ENCODE results near the gene ZNF841.
"Not testable (repeated sequence)": the region's sequence is repeated elsewhere in the genome, so short reads cannot be mapped to it uniquely, and the experiment has no call there.

The ZNF841 gene

GRCh38 chr19:52066258-52066863 lies 29.2 kb downstream of the ZNF841 start:
- no peak for DNase-seq

GRCh38 chr19:52065399-52065798 lies 30.2 kb downstream of the ZNF841 start:
- DNase-seq = no peak

- not testable (repeated sequence) for DNase-seq
Measured at GRCh38 chr19:52056480-52056879, 39.1 kb downstream of the ZNF841 start.

GRCh38 chr19:52051736-52052135 lies 43.8 kb downstream of the ZNF841 start:
- not testable (repeated sequence) for DNase-seq

- peak; percentile 80 for DNase-seq
Measured at GRCh38 chr19:52048555-52049501, 46.7 kb downstream of the ZNF841 start, which contains the start of gene ZNF432. Gene ZNF432 (minus strand): TSS chr19:52048838. CDS start chr19:52046868, 1,970 bp downstream.

- no peak for DNase-seq
Measured at GRCh38 chr19:52039169-52039568, 56.4 kb downstream of the ZNF841 start.

- DNase-seq = no peak
Measured at GRCh38 chr19:52034051-52034728, 61.4 kb downstream of the ZNF841 start.

- no peak for DNase-seq
Measured at GRCh38 chr19:52028780-52029123, 66.8 kb downstream of the ZNF841 start.

- peak; percentile 86 for DNase-seq
Measured at GRCh38 chr19:52028027-52028779, 67.4 kb downstream of the ZNF841 start, which contains the start of gene ZNF614. Gene ZNF614 (minus strand): TSS chr19:52028379. CDS start chr19:52025745, 2,634 bp downstream.

- not testable (repeated sequence) for DNase-seq
Measured at GRCh38 chr19:52026255-52026990, 69.1 kb downstream of the ZNF841 start.

- not testable (repeated sequence) for DNase-seq
Measured at GRCh38 chr19:52024478-52024877, 71.1 kb downstream of the ZNF841 start.

GRCh38 chr19:52022193-52022592 lies 73.4 kb downstream of the ZNF841 start:
- DNase-seq = no peak

- no peak for DNase-seq
Measured at GRCh38 chr19:52020506-52020905, 75.1 kb downstream of the ZNF841 start.

Data from activated naive CD4-positive, alpha-beta T cell treated with anti-CD3 and anti-CD28 coated beads, Interleukin-2, amount 50 U/mL, for 16 hours (primary cell).